HEK293 (cell line): Measurements from ENCODE around the gene TCHHL1.

ENCODE experiments used
- AEBP2 ChIP-seq: fragments of 450-650 bp; formaldehyde crosslinking; IDR thresholded peaks from 2 replicates; pipeline ENCODE4 v1.5.1; 2016; ENCODE audit warnings: missing biosample characterization, missing genetic modification characterization, borderline replicate concordance
- BCL11B ChIP-seq: fragments of 450-650 bp; formaldehyde crosslinking; IDR thresholded peaks from 2 replicates; pipeline ENCODE4 v1.5.1; 2016; ENCODE audit warnings: low read depth, missing biosample characterization, missing genetic modification characterization
- BCL6B ChIP-seq: fragments of 450-650 bp; formaldehyde crosslinking; IDR thresholded peaks from 2 replicates; pipeline ENCODE4 v1.5.1; 2017; ENCODE audit warnings: missing biosample characterization, missing genetic modification characterization
- FEZF1 ChIP-seq: fragments of 450-650 bp; formaldehyde crosslinking; IDR thresholded peaks from 2 replicates; pipeline ENCODE4 v1.5.1; 2016; ENCODE audit warnings: missing biosample characterization, missing genetic modification characterization
- GLI4 ChIP-seq: fragments of 450-650 bp; formaldehyde crosslinking; IDR thresholded peaks from 2 replicates; pipeline ENCODE4 v1.5.1; 2016; ENCODE audit warnings: missing biosample characterization, missing genetic modification characterization
- HOXC10 ChIP-seq: sonication (generic); formaldehyde crosslinking; IDR thresholded peaks from 2 replicates; pipeline ENCODE4 v1.8.1; 2023; ENCODE audit warnings: mild to moderate bottlenecking, missing genetic modification reagents
- OVOL3 ChIP-seq: fragments of 450-650 bp; formaldehyde crosslinking; IDR thresholded peaks from 2 replicates; pipeline ENCODE4 v1.5.1; 2016; ENCODE audit warnings: missing biosample characterization, missing genetic modification characterization
- RBAK ChIP-seq: fragments of 450-650 bp; formaldehyde crosslinking; IDR thresholded peaks from 2 replicates; pipeline ENCODE4 v1.5.1; 2016; ENCODE audit warnings: missing biosample characterization, missing genetic modification characterization
- TRIM28 ChIP-seq: IDR thresholded peaks from 2 replicates; pipeline ENCODE4 v1.6.1; 2011; ENCODE audit warnings: low read length, control low read depth, borderline replicate concordance
- TSHZ1 ChIP-seq: fragments of 450-650 bp; formaldehyde crosslinking; IDR thresholded peaks from 2 replicates; pipeline ENCODE4 v1.5.1; 2016; ENCODE audit warnings: missing biosample characterization, missing genetic modification characterization, borderline replicate concordance
- YY2 ChIP-seq: fragments of 450-650 bp; formaldehyde crosslinking; IDR thresholded peaks from 2 replicates; pipeline ENCODE4 v1.5.1; 2016; ENCODE audit warnings: missing biosample characterization, missing genetic modification characterization
- ZEB2 ChIP-seq: fragments of 450-650 bp; formaldehyde crosslinking; IDR thresholded peaks from 2 replicates; pipeline ENCODE4 v1.5.1; 2016; ENCODE audit warnings: missing biosample characterization, missing genetic modification characterization
- ZFP3 ChIP-seq: fragments of 450-650 bp; formaldehyde crosslinking; IDR thresholded peaks from 2 replicates; pipeline ENCODE4 v1.5.1; 2016; ENCODE audit warnings: low read depth, missing biosample characterization, missing genetic modification characterization
- ZNF146 ChIP-seq: fragments of 450-650 bp; formaldehyde crosslinking; IDR thresholded peaks from 2 replicates; pipeline ENCODE4 v1.5.1; 2016; ENCODE audit warnings: missing biosample characterization, missing genetic modification characterization
- ZNF248 ChIP-seq: fragments of 450-650 bp; formaldehyde crosslinking; IDR thresholded peaks from 2 replicates; pipeline ENCODE4 v1.5.1; 2017; ENCODE audit warnings: missing biosample characterization, missing genetic modification characterization
- ZNF280C ChIP-seq: fragments of 450-650 bp; formaldehyde crosslinking; IDR thresholded peaks from 2 replicates; pipeline ENCODE4 v1.5.1; 2016; ENCODE audit warnings: missing biosample characterization, missing genetic modification characterization
- ZNF302 ChIP-seq: fragments of 450-650 bp; formaldehyde crosslinking; IDR thresholded peaks from 2 replicates; pipeline ENCODE4 v1.5.1; 2016; ENCODE audit warnings: missing biosample characterization, missing genetic modification characterization, low read depth
- ZNF335 ChIP-seq: fragments of 450-650 bp; formaldehyde crosslinking; conservative IDR thresholded peaks from 2 replicates; pipeline ENCODE4 v1.5.1; 2016; ENCODE audit warnings: missing biosample characterization, missing genetic modification characterization
- ZNF350 ChIP-seq: fragments of 450-650 bp; formaldehyde crosslinking; IDR thresholded peaks from 2 replicates; pipeline ENCODE4 v1.5.0; 2017; ENCODE audit warnings: missing biosample characterization, mild to moderate bottlenecking, missing genetic modification characterization
- ZNF37A ChIP-seq: fragments of 450-650 bp; IDR thresholded peaks from 2 replicates; pipeline ENCODE4 v1.5.1; 2018; ENCODE audit warnings: missing biosample characterization, missing genetic modification characterization
- ZNF398 ChIP-seq: fragments of 450-650 bp; formaldehyde crosslinking; IDR thresholded peaks from 2 replicates; pipeline ENCODE4 v1.5.1; 2017; ENCODE audit warnings: missing biosample characterization, missing genetic modification characterization
- ZNF501 ChIP-seq: fragments of 450-650 bp; formaldehyde crosslinking; IDR thresholded peaks from 2 replicates; pipeline ENCODE4 v1.5.1; 2016; ENCODE audit warnings: missing biosample characterization, missing genetic modification characterization
- ZNF555 ChIP-seq: fragments of 450-650 bp; formaldehyde crosslinking; conservative IDR thresholded peaks from 2 replicates; pipeline ENCODE4 v1.5.1; 2017; ENCODE audit warnings: missing biosample characterization, mild to moderate bottlenecking, missing genetic modification characterization, inconsistent platforms
- ZNF580 ChIP-seq: fragments of 450-650 bp; formaldehyde crosslinking; IDR thresholded peaks from 2 replicates; pipeline ENCODE4 v1.5.1; 2016; ENCODE audit warnings: missing biosample characterization, missing genetic modification characterization

Gene TCHHL1

GRCh38 chr1:152047730-152048415 lies 41.0 kb downstream of the TCHHL1 start (continued):
- TF ChIP-seq BCL11B (tag by site-specific recombination), result no peak
- no peak; the same call in 1 of the 2 replicates for TF ChIP-seq ZEB2 (tag by site-specific recombination)
- no peak for TF ChIP-seq ZNF302 (tag by site-specific recombination)
- peak; percentile 96 for TF ChIP-seq TRIM28
- no peak for TF ChIP-seq OVOL3 (tag by site-specific recombination)
- TF ChIP-seq ZNF398 (tag by site-specific recombination), result peak; percentile 13; the same call in 1 of the 2 replicates
- TF ChIP-seq ZNF37A, result no peak
- no peak for TF ChIP-seq ZNF248 (tag by site-specific recombination)
- no peak for TF ChIP-seq BCL6B (tag by site-specific recombination)
- TF ChIP-seq ZNF501, result no peak; the same call in 1 of the 2 replicates
- peak; percentile 97 for TF ChIP-seq ZNF335 (tag by site-specific recombination)
- TF ChIP-seq AEBP2 (tag by site-specific recombination), result no peak
- no peak for TF ChIP-seq HOXC10 (CRISPR knock-in tag)
- no peak for TF ChIP-seq RBAK (tag by site-specific recombination)
- TF ChIP-seq ZNF580 (tag by site-specific recombination), result peak; percentile 53; the same call in 1 of the 2 replicates
- TF ChIP-seq ZNF146 (tag by site-specific recombination), result no peak
- TF ChIP-seq TSHZ1 (tag by site-specific recombination), result no peak
- TF ChIP-seq YY2 (tag by site-specific recombination), result no peak
- TF ChIP-seq ZNF280C (tag by site-specific recombination), result no peak
- peak; percentile 86 for TF ChIP-seq FEZF1 (tag by site-specific recombination)
- no peak for TF ChIP-seq GLI4
- no peak for TF ChIP-seq ZFP3 (tag by site-specific recombination)
- no peak for TF ChIP-seq ZNF555
- no peak for TF ChIP-seq ZNF350 (tag by site-specific recombination)
